ENCODE data around the gene CLSTN1. TPM values are rescaled to one million over a fixed set of nuclear protein-coding genes. Genes with fewer than 3 reads are reported as not detected.

CLSTN1 gene
- total and polyA plus RNA-seq, 2 donors from 2014 or later: 114 to 158 TPM

DNA sequence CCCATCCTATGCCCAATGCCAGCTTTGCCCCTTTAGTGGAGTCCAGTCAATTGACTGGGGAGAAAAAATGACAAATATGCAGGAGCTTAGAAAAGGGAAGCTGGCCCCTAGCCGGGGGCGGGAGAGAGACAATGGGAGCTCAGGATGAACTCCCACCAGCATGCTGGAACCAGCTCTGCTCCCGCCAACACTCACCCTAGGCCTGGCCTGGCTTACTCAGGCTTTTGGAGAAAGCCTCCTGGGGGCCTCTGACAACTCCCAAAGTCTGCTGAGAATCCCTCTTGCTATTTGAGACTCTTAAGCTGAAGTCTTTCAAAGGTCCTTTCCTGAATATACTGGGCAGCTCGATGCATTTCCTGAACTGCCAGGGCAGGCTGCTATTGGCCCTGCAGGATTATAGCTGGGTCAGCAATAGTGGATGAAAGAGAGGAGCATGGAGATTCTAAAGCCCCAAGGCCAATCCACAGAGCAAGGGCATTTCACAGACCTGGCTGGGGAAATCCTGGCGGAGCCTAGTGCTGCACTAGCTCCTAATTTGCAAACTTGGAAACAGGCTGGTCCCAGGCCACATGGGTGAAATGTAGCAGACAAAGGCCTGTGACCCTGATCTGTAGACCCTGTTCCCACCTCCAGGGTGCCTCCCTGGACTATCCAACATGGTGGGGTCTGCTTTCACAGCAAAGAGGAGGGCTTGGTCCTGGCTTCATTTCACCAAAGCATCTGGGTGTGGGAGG lies 35.7 kb upstream of the CLSTN1 start:
- H3K36me3 ChIP-seq (ENCODE audit: control insufficient read depth in 2 of 3, insufficient read depth in 3 of 3, low read length in 3 of 3): peaks cover 0 to 2% (median 0%) of the 10 kb centered on the region in 3 donors
- no peak for FAIRE-seq

DNA sequence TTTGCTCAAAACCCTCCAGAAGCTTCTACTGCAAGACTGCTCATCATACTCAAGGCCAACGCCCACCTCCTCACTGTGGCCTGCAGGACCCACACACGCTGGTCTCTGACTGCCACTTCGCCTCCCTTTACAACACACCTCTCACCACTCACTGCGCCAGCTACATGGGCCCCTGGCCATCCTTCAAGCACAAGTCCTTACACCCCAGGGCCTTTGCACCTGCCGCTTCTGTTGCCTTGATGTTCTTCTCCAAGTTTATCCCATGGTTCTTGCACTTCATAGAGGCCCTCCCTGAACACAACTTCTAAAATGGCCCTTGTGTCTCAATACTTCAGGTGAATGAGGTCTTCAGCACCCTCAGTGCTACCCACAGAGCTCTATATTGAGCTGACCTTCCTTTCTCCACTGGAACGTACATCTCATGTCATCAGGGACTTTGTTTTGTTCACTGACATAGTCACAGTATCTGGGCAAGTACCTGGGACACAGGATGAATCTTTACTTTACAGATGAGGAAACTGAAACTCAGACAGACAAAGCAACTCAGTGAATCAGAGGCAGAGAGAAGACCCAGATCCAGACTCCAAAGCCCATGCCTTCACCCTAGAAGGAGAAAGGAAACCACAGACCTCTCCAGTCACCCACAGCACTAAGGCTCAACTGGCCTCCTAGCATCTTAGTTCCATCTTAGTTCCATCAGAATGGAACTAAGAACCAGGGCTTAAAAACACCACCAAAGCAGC lies 34.7 kb upstream of the CLSTN1 start:
- intact Hi-C loops (cut with DNase I): no loop called here
- Histone ChIP-seq H3K9ac (ENCODE audit: low read length in 3 of 3) (no peak overlapping the region), H3K27ac (ENCODE audit: low read depth in 2 of 2, low read length in 2 of 2) (no peak overlapping the region), H3K36me3 (ENCODE audit: control insufficient read depth in 2 of 3, insufficient read depth in 3 of 3, low read length in 3 of 3) (peaks cover 0 to 2% (median 0%) of the 10 kb centered on the region in 3 donors), H3K9me3 (ENCODE audit: control insufficient read depth in 2 of 3, insufficient read depth in 1 of 3, low read length in 3 of 3) (no peaks in the 10 kb centered on the region), H3K27me3 (ENCODE audit: control insufficient read depth, insufficient read depth, low read length) (no peaks in the 10 kb centered on the region), H3K4me3 (ENCODE audit: low read length in 3 of 3) (no peak overlapping the region), H3K4me1 (ENCODE audit: control insufficient read depth in 2 of 3, insufficient read depth in 2 of 3, low read depth in 1 of 3, low read length in 3 of 3) (peaks cover 0 to 2% (median 0%) of the 10 kb centered on the region in 3 donors)
- FAIRE-seq (no peak), DNase-seq (no peak)
- TF ChIP-seq, protein P1, sequence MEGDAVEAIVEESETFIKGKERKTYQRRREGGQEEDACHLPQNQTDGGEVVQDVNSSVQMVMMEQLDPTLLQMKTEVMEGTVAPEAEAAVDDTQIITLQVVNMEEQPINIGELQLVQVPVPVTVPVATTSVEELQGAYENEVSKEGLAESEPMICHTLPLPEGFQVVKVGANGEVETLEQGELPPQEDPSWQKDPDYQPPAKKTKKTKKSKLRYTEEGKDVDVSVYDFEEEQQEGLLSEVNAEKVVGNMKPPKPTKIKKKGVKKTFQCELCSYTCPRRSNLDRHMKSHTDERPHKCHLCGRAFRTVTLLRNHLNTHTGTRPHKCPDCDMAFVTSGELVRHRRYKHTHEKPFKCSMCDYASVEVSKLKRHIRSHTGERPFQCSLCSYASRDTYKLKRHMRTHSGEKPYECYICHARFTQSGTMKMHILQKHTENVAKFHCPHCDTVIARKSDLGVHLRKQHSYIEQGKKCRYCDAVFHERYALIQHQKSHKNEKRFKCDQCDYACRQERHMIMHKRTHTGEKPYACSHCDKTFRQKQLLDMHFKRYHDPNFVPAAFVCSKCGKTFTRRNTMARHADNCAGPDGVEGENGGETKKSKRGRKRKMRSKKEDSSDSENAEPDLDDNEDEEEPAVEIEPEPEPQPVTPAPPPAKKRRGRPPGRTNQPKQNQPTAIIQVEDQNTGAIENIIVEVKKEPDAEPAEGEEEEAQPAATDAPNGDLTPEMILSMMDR (IDR thresholded peaks at IDR 0.05; ENCODE audit: borderline replicate concordance, extremely low read depth, insufficient read depth): no peak

More for the DNA sequence above, 35.7 kb upstream of the CLSTN1 start:
- no peak overlapping the region for H3K9ac ChIP-seq (ENCODE audit: low read length in 3 of 3)
- H3K27ac ChIP-seq (ENCODE audit: low read depth in 2 of 2, low read length in 2 of 2): no peak overlapping the region
- H3K4me1 ChIP-seq (ENCODE audit: control insufficient read depth in 2 of 3, insufficient read depth in 2 of 3, low read depth in 1 of 3, low read length in 3 of 3): peaks cover 0 to 2% (median 0%) of the 10 kb centered on the region in 3 donors
- TF ChIP-seq, protein P1 (IDR thresholded peaks at IDR 0.05; ENCODE audit: borderline replicate concordance, extremely low read depth, insufficient read depth): no peak
- intact Hi-C loops (cut with DNase I): loop anchor here (10.0 kb wide), 2 partner anchors 75 to 135 kb away; no protein-coding TSS in a partner anchor
- H3K9me3 ChIP-seq (ENCODE audit: control insufficient read depth in 2 of 3, insufficient read depth in 1 of 3, low read length in 3 of 3): no peaks in the 10 kb centered on the region
- no peak for DNase-seq
- no peaks in the 10 kb centered on the region for H3K27me3 ChIP-seq (ENCODE audit: control insufficient read depth, insufficient read depth, low read length)
- no peak overlapping the region for H3K4me3 ChIP-seq (ENCODE audit: low read length in 3 of 3)

DNA sequence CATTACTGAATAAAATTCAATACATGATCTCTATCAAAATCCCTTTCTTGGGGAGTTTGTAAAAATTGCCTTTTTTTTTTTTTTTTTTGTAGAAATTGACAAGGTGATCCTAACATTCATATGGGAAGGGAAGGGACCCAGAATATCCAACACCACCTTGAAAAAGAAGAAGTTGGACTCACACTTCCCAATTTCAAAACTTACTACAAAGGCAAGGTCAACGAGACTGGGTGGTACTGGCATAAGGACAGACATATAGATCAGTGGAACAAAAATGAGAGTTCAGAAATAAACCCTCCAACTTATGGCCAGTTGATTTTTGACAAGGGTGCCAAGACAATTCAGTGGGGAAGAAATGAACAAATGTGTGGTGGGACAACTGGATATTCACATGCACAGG lies 31.4 kb upstream of the CLSTN1 start:
- no peak for FAIRE-seq

More for the DNA sequence above, 31.4 kb upstream of the CLSTN1 start:
- TF ChIP-seq, protein P1 (IDR thresholded peaks at IDR 0.05; ENCODE audit: borderline replicate concordance, extremely low read depth, insufficient read depth): no peak
- H3K4me3 ChIP-seq (ENCODE audit: low read length in 3 of 3): no peak overlapping the region
- no peak overlapping the region for H3K9ac ChIP-seq (ENCODE audit: low read length in 3 of 3)
- H3K4me1 ChIP-seq (ENCODE audit: control insufficient read depth in 2 of 3, insufficient read depth in 2 of 3, low read depth in 1 of 3, low read length in 3 of 3): no peaks in the 10 kb centered on the region
- H3K27ac ChIP-seq (ENCODE audit: low read depth in 2 of 2, low read length in 2 of 2): no peak overlapping the region
- intact Hi-C loops (cut with DNase I): no loop called here
- no peaks in the 10 kb centered on the region for H3K9me3 ChIP-seq (ENCODE audit: control insufficient read depth in 2 of 3, insufficient read depth in 1 of 3, low read length in 3 of 3)
- no peaks in the 10 kb centered on the region for H3K27me3 ChIP-seq (ENCODE audit: control insufficient read depth, insufficient read depth, low read length)
- H3K36me3 ChIP-seq (ENCODE audit: control insufficient read depth in 2 of 3, insufficient read depth in 3 of 3, low read length in 3 of 3): no peaks in the 10 kb centered on the region
- DNase-seq: no peak
